Activated naive CD4-positive, alpha-beta T cell treated with anti-CD3 and anti-CD28 coated beads, Interleukin-2, amount 50 U/mL, for 72 hours (primary cell): ENCODE results near the gene MROH2A. TPM values are rescaled to one million over a fixed set of nuclear protein-coding genes. Genes with fewer than 3 reads are reported as not detected.
A peak's percentile ranks its signal among the peaks of the same experiment; 100 is the strongest.
"Not testable (repeated sequence)": the region's sequence is repeated elsewhere in the genome, so short reads cannot be mapped to it uniquely, and the experiment has no call there.

Experiments
- ATAC-seq, 2 donors: fragments of 150-1000 bp; cut with Tn5 transposase; 2 replicates each; pipeline ENCODE4 v1.10.0; 2021; ENCODE audit warnings: mild to moderate bottlenecking in 2 of 2, moderate library complexity in 2 of 2
- DNase-seq, 2 donors: peaks; one replicate each; pipeline ENCODE4 v3.0.0; 2021 to 2022; ENCODE audit warnings: low spot score in 2 of 2
- H3K27ac Mint-ChIP-seq, 2 donors: one replicate each; pipeline ENCODE4 v1.8.0; 2022; ENCODE audit warnings: mild to moderate bottlenecking in 2 of 2, mixed read lengths in 2 of 2
- H3K36me3 Mint-ChIP-seq, 2 donors: one replicate each; pipeline ENCODE4 v1.8.0; 2022; ENCODE audit warnings: mixed read lengths in 2 of 2
- H3K9me3 Mint-ChIP-seq, 2 donors: one replicate each; pipeline ENCODE4 v1.8.0; 2022; ENCODE audit warnings: mixed read lengths in 2 of 2
- total RNA-seq, 2 donors: library from RNA; stranded (reverse); gene quantifications; one replicate each; pipeline ENCODE4 v1.2.3, GENCODE V29; 2022

Gene MROH2A
- total RNA-seq, 2 donors from 2014 or later: not detected

DNA sequence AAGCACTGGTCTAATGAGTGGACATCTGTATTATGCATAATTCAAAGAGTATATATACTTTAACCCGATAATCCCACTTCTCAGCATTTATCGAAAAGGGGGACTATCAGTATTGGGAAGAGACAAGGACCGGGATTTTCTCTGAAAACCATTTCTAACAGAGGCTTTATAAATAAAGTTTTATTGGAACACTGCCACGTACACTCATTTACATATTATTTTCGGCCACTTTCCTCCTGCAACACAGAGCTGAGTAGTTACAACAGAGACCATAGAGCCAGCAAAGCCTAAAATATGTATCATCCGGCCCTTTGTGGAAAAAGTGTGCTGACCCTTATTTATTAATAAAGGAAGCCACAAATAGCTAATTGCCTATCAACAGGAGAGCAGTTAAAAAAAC lies 73.0 kb downstream of the MROH2A start:
- no peak overlapping the region for H3K27ac Mint-ChIP-seq
- no peaks in the 10 kb centered on the region for H3K9me3 Mint-ChIP-seq
- DNase-seq (no peak), ATAC-seq (no peak)
- peaks cover 60 to 67% of the 10 kb centered on the region in 2 donors for H3K36me3 Mint-ChIP-seq

DNA sequence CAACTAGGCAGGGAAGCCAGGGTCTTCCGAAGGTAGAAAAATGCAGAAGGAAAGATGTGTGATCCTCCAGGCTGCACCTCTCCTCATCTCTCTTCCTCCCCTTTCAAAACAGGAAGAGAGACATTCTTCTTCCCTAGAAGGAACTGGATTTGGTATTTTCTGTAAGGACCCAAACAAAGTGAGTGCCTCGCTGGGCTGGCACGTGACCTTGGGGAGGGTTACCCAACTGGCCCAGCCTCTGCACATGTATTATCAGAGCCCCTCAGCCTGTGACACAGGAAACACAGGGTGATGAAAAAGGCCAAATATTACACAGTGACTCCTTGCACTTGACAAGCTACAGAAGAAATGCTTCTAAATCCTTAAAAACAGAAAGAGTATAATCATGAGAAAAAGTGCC lies 73.9 kb downstream of the MROH2A start:
- DNase-seq (no peak), ATAC-seq (no peak)
- peak overlapping the region in 1 of 2 donors; percentile 90 for H3K27ac Mint-ChIP-seq
- H3K9me3 Mint-ChIP-seq: no peaks in the 10 kb centered on the region
- peaks cover 52 to 63% of the 10 kb centered on the region in 2 donors for H3K36me3 Mint-ChIP-seq

GRCh38 chr2:233853353-233853752 lies 75.2 kb downstream of the MROH2A start:
- Mint-ChIP-seq H3K27ac (peak overlapping the region; percentile 77 to 90), H3K9me3 (no peaks in the 10 kb centered on the region), H3K36me3 (peaks cover 45 to 53% of the 10 kb centered on the region in 2 donors)
- no peak for DNase-seq
- ATAC-seq: no peak

DNA sequence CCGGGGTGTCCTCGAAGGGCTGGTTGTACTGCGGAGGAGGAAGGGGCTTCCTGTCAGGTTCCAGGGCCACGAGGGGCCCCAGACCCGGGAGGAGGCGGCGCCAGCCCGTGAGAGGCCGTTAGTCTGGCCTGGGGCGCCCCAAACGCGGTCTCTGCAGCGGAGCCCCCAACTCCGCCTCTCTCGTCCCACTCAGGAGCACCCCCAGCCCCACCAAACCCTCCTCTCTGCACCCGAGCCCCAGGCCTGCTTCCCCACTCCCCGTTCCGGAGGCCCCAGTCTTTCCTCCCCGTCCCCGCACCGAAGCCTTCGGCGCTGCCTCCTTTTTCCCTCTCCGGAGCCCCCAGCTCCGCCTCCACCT lies 75.7 kb downstream of the MROH2A start:
- ATAC-seq (no peak), DNase-seq (no peak)
- Mint-ChIP-seq H3K27ac (peak overlapping the region; percentile 90 to 95), H3K36me3 (peaks cover 40 to 48% of the 10 kb centered on the region in 2 donors), H3K9me3 (no peaks in the 10 kb centered on the region)

DNA sequence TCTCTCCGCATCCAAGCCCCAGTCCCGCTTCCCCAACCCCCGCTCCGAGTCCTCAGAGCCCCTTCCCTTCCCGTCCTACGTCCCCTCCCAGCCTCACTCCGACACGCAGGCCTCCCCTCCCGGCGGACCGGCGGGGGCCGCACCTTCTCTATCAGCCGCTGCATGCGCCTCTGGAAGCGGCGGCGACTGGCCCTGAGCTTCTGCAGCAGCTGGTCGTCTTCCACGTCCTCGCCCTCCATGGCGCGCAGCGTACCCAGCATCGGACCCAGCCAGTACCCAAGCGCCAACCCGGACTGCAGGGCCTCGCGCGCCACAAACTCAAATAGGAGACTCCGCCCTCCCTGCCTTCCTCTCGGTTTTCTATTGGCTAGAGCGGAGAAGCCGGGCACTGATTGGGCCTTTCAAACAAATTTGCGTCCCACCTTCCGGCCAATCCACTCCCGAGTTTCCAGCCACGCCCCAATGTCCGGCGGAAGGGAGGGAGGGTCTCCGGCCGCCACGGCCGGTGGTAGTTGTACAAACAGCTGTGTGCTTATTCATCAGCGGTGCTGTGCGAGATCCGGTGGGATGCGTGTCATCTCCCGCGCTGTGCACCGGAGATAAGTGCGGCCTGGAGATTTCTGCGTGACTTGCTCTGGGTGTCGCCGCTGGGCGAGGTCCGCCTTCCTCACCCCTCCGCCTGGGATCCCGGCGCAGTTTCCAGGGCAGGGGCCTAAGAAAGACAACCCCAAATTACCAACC lies 76.3 kb downstream of the MROH2A start, which contains the start of gene HJURP:
Gene HJURP, minus strand, starts transcription at position 295 of the 741 bp plus-strand sequence. Its CDS starts 35 bp downstream, at position 260.
- Mint-ChIP-seq H3K9me3 (no peaks in the 10 kb centered on the region), H3K27ac (peak within 1 kb of the TSS; percentile 90 to 95), H3K36me3 (peaks cover 35 to 42% of the 10 kb centered on the region in 2 donors)
- ATAC-seq: peak; percentile 93 to 95
- peak; percentile 86 to 98 for DNase-seq

GRCh38 chr2:233855345-233855744 lies 77.2 kb downstream of the MROH2A start:
- no peaks in the 10 kb centered on the region for H3K9me3 Mint-ChIP-seq
- ATAC-seq (no peak), DNase-seq (no peak)
- H3K27ac Mint-ChIP-seq: peak overlapping the region in 1 of 2 donors; percentile 90
- H3K36me3 Mint-ChIP-seq: peaks cover 33 to 34% of the 10 kb centered on the region in 2 donors

- DNase-seq (no peak), ATAC-seq (no peak)
- Mint-ChIP-seq H3K36me3 (peaks cover 32 to 34% of the 10 kb centered on the region in 2 donors), H3K9me3 (no peaks in the 10 kb centered on the region), H3K27ac (peak overlapping the region in 1 of 2 donors; percentile 90)
Observed at GRCh38 chr2:233856184-233856583, 78.1 kb downstream of the MROH2A start.

GRCh38 chr2:233857511-233858141 lies 79.5 kb downstream of the MROH2A start:
- Mint-ChIP-seq H3K9me3 (peaks cover 0 to 3% of the 10 kb centered on the region in 2 donors), H3K27ac (no peak overlapping the region), H3K36me3 (peaks cover 21 to 26% of the 10 kb centered on the region in 2 donors)
- peak in 1 of 2 donors; percentile 71 for DNase-seq
- ATAC-seq: no peak

DNA sequence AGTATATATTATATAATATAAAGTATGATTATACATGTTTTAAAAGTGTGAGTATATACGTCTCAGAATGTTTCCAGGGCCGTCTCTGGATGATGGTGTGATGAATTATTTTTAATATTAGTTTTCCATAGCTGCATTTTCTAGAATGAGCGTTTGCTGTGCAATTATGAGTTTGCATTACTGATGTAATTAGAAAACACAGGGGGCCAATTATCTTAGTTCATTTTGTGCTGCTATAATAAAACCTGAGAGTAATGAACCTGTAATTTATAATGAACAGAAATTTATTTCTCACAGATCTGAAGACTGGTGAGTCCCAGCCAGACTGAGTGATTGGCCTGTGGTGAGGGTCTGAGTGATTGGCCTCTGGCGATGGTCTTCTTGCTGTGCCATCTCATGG lies 80.2 kb downstream of the MROH2A start:
- DNase-seq (no peak), ATAC-seq (no peak)
- H3K36me3 Mint-ChIP-seq: peaks cover 14 to 19% of the 10 kb centered on the region in 2 donors
- H3K27ac Mint-ChIP-seq: no peak overlapping the region
- H3K9me3 Mint-ChIP-seq: peaks cover 0 to 3% of the 10 kb centered on the region in 2 donors

DNA sequence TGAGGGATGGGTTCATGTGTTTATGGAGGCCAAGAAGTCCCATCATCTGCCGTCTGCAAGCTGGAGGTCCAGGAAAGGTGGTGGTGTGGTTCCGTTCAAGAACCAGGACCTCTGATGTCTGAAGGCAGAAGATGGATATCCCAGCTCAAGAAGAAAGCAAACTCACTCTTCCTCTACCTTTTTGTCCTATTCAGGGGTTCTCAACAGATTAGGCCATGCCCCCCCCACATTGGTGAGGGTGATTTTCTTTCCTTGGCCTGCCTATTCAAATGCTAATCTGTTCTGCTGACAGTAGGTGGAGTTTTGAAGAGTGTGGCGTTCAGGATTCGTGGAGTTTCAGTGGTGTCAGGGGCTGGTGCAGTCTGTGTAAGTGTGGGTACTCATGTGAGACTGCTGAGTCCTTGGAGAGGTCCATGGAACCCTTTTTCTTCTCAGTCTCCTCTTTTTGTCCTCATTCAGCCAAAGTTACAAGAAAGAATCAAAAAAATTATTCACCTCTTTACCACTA lies 84.2 kb downstream of the MROH2A start:
- no peak for ATAC-seq
- H3K9me3 Mint-ChIP-seq: peaks cover 9 to 10% of the 10 kb centered on the region in 2 donors
- no peak for DNase-seq

DNA sequence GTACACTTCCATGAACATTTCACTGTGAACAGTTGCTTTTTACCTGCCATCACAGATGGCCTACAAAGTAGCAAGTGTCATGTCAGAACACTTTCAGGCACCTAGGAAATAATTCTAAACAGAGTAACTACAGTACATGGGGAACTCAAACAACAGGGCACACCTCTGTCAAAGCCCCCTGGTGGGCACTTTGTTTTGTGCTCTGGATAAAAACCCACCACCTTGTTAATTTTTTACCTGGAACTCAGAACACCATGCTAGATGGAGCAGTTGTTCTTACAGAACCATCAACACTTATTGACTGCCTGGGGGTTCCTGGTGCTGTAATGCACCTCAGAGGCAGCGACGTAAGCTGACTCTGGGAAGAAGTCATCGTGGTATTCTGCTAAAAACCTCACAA lies 87.7 kb downstream of the MROH2A start:
- peaks cover 18 to 42% of the 10 kb centered on the region in 2 donors for H3K36me3 Mint-ChIP-seq
- H3K9me3 Mint-ChIP-seq: peaks cover 12 to 25% of the 10 kb centered on the region in 2 donors
- ATAC-seq: peak in 1 of 2 donors; percentile 18
- H3K27ac Mint-ChIP-seq: no peak overlapping the region
- no peak for DNase-seq

More for the DNA sequence above, 84.2 kb downstream of the MROH2A start:
- H3K27ac Mint-ChIP-seq: no peak overlapping the region
- H3K36me3 Mint-ChIP-seq: peaks cover 10 to 24% of the 10 kb centered on the region in 2 donors

DNA sequence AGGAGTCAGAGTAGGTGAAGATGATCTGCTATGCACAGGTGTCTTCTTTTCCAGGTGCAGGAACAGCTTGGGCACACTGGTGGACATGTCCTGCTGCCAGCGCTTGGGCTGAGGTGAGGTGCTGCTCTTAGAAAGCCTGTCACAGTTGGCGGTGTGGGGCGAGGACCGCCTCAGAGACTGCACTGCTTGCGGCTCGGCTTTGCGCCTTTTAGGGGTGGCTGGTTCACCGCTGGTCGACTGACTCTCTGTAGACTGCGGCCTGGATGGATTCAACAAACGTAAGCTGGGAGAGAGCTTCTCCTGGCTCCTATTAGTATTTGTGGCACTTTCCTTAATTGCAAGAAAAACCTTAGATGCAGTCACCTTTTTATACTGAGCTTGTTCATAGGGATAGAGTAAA lies 88.3 kb downstream of the MROH2A start:
- Mint-ChIP-seq H3K9me3 (peaks cover 12 to 28% of the 10 kb centered on the region in 2 donors), H3K36me3 (peaks cover 18 to 42% of the 10 kb centered on the region in 2 donors), H3K27ac (no peak overlapping the region)
- no peak for ATAC-seq
- no peak for DNase-seq

DNA sequence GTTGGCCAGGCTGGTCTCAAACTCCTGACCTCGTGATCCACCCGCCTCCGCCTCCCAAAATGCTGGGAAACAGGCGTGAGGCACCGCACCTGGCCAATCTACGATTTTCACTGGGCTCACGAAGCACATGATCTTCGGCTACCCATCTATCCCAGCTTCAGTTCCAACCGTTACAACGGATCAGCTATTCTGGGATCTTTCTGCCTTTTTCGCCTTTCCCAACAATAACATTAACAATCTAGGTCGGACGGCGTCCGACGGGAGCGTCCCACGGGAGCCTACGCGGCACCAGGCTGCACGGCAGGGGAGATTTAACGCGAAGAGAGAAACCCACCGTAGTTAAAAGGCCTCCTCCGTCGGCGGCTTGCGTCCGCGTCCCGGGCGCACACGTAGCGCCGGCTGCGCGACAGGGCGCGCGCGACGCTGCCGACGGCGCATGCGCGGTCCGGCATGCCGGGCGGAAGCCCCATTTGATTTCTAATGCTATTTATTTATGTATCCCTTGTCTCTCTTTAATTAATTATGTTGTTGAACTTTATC lies 89.9 kb downstream of the MROH2A start, which contains the start of gene MSL3B:
Gene MSL3B, minus strand, starts transcription at position 394 of the 540 bp plus-strand sequence.
- DNase-seq (peak in 1 of 2 donors; percentile 56), ATAC-seq (peak; percentile 77 to 78)
- Mint-ChIP-seq H3K27ac (peak within 1 kb of the TSS; percentile 84 to 96), H3K36me3 (peaks cover 18 to 35% of the 10 kb centered on the region in 2 donors), H3K9me3 (peaks cover 12 to 24% of the 10 kb centered on the region in 2 donors)

DNA sequence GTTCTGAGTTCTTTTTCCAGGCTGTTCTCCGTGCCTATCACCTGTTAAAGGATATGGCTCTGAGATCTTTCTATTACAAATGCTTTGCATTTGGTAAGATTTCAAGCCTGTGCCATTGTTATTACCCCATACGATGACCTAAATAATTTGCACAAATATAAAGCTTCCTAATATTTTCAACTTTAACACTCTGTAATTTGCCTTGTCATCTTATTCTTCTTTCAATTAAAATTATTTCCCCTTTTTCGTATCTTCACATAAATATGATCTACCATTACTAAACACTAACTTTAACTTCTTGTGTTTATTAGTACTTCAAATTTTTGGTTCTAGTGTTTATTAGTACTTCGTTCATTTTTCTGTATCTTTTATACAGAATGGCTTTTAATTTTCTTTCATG lies 93.3 kb downstream of the MROH2A start:
- H3K36me3 Mint-ChIP-seq: peaks cover 23 to 27% of the 10 kb centered on the region in 2 donors
- peaks cover 12 to 24% of the 10 kb centered on the region in 2 donors for H3K9me3 Mint-ChIP-seq
- DNase-seq: no peak
- no peak overlapping the region for H3K27ac Mint-ChIP-seq
- ATAC-seq: no peak

DNA sequence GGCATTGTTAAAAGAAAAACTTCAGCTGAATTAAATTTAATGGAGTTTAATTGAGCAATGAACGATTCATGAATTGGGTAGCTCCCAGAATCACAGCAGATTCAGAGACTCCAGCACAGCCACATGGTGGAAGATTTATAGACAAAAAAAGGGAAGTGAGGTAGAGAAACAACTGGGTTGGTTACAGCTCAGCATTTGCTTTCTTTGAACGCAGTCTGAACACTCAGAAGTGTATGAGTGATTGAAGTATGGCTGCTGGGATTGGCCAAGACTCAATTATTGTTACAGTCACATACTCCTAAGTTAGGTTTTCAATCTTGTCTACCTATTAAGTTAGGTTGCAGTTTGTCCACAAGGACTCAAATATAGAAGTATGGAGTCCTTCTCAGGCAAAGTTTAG lies 94.0 kb downstream of the MROH2A start:
- not testable (repeated sequence) for ATAC-seq, DNase-seq

GRCh38 chr2:233882353-233882752 lies 104.2 kb downstream of the MROH2A start:
- H3K9me3 Mint-ChIP-seq: peaks cover 23 to 32% of the 10 kb centered on the region in 2 donors
- DNase-seq: no peak
- no peak for ATAC-seq
- H3K27ac Mint-ChIP-seq: no peak overlapping the region
- H3K36me3 Mint-ChIP-seq: peaks cover 23% of the 10 kb centered on the region in 2 donors

More for the DNA sequence above, 94.0 kb downstream of the MROH2A start:
- H3K27ac Mint-ChIP-seq: not testable (repeated sequence)
- H3K9me3 Mint-ChIP-seq: peaks cover 5 to 18% of the 10 kb centered on the region in 2 donors
- H3K36me3 Mint-ChIP-seq: peaks cover 16 to 20% of the 10 kb centered on the region in 2 donors
